Esophagus muscularis mucosa (tissue), 4 donors: ENCODE results near the gene PLCB3. TPM values are rescaled to one million over a fixed set of nuclear protein-coding genes. Genes with fewer than 3 reads are reported as not detected.

Experiments used
- DNase-seq: peaks from one replicate; pipeline ENCODE4 v3.0.0-alpha.2; 2017; ENCODE audit errors: extremely low spot score
- H3K27ac ChIP-seq, 4 donors: fragments of 200-600 bp; sonication (generic); replicated peaks in 1 of 4; 1 replicate in 3 of 4; 2 replicates in 1 of 4; pipeline ENCODE4 v1.5.1; 2016 to 2019; ENCODE audit warnings: mild to moderate bottlenecking in 1 of 4
- H3K27me3 ChIP-seq, 4 donors: fragments of 200-600 bp; sonication (generic); one replicate each; pipeline versions ENCODE4 v1.5.1 to v1.6.0; 2016 to 2019
- H3K36me3 ChIP-seq, 4 donors: fragments of 200-600 bp; sonication (generic); one replicate each; pipeline ENCODE4 v1.5.1; 2016 to 2019
- H3K4me1 ChIP-seq, 4 donors: fragments of 200-600 bp; sonication (generic); one replicate each; pipeline ENCODE4 v1.5.1; 2016 to 2019
- H3K4me3 ChIP-seq, 4 donors: fragments of 200-600 bp; sonication (generic); 1 replicate in 2 of 4; 2 replicates in 2 of 4; pipeline ENCODE4 v1.5.1; 2016 to 2019; ENCODE audit warnings: mild to moderate bottlenecking in 4 of 4, moderate library complexity in 1 of 4
- H3K9me3 ChIP-seq, 4 donors: fragments of 200-600 bp; sonication (generic); 1 replicate in 3 of 4; 2 replicates in 1 of 4; pipeline ENCODE4 v1.5.1; 2016 to 2019
- CTCF ChIP-seq, 3 experiments: fragments of 200-600 bp in 2 of 3; fragments of 450-650 bp in 1 of 3; sonication (generic) in 2 of 3; IDR thresholded peaks; one replicate each; pipeline ENCODE4 v1.5.1; 2017 to 2019; ENCODE audit warnings: antibody characterized with exemption in 3 of 3, mild to moderate bottlenecking in 2 of 3, moderate library complexity in 1 of 3
- EP300 ChIP-seq: sonication (generic); formaldehyde crosslinking; IDR thresholded peaks from one replicate; pipeline ENCODE4 v1.6.1; 2017; ENCODE audit warnings: antibody characterized with exemption
- POLR2A ChIP-seq: fragments of 450-650 bp; IDR thresholded peaks from one replicate; pipeline ENCODE4 v1.6.1; 2017; ENCODE audit warnings: antibody characterized with exemption, moderate library complexity, mild to moderate bottlenecking, low read depth
- POLR2AphosphoS5 ChIP-seq, 2 donors: sonication (generic); formaldehyde crosslinking; IDR thresholded peaks; one replicate each; pipeline ENCODE4 v1.6.1; 2017; ENCODE audit warnings: antibody characterized with exemption in 2 of 2
- WGBS: methylation state at CpG from one replicate; pipeline ENCODE4 v1.1.5; 2018; 5-methylcytosine and 5-hydroxymethylcytosine counted together
- intact Hi-C: fragments of 100-400 bp; cut with DNase I; formaldehyde crosslinking; loops from one replicate; pipeline ENCODE4 v1.15.1; 2023
- total RNA-seq, 4 donors: library from RNA; depleted of rRNA; stranded (reverse); fragments of >200 nt; gene quantifications; one replicate each; pipeline versions ENCODE4 v1.1.0 to v1.2.1, GENCODE V29; 2016

PLCB3 gene
- total RNA-seq, 4 donors from 2014 or later: 18.9 to 36.5 (median 25.3) TPM

- Histone ChIP-seq H3K4me1 (peaks cover 28 to 64% (median 56%) of the 10 kb centered on the region in 4 donors), H3K27me3 (no peaks in the 10 kb centered on the region), H3K9me3 (no peaks in the 10 kb centered on the region), H3K36me3 (peaks cover 17 to 38% (median 22%) of the 10 kb centered on the region in 4 donors), H3K4me3 (peak overlapping the region; percentile 75 to 96 (median 89)), H3K27ac (peak overlapping the region; percentile 89 to 96 (median 93))
- intact Hi-C loops: no loop called here
- DNase-seq: no peak
- 6% methylated on average over 5 of the region's 80 CpGs for WGBS
- TF ChIP-seq EP300 (no peak), CTCF (IDR thresholded peaks at IDR 0.05) (peak in 2 of 3 experiments; percentile 11), POLR2AphosphoS5 (IDR thresholded peaks at IDR 0.05) (peak; percentile 17 to 66), POLR2A (peak; percentile 9)
Observed at GRCh38 chr11:64234647-64235379, 16.5 kb upstream of the PLCB3 start.

- no peak for DNase-seq
- peaks cover 17 to 38% (median 22%) of the 10 kb centered on the region in 4 donors for H3K36me3 ChIP-seq
- TF ChIP-seq EP300 (no peak), CTCF (IDR thresholded peaks at IDR 0.05) (no peak)
- WGBS: 43% methylated on average over 1 of the region's 12 CpGs
- no peaks in the 10 kb centered on the region for H3K9me3 ChIP-seq
- peak overlapping the region; percentile 75 to 96 (median 89) for H3K4me3 ChIP-seq
- H3K27me3 ChIP-seq: no peaks in the 10 kb centered on the region
- peak overlapping the region; percentile 89 to 96 (median 93) for H3K27ac ChIP-seq
- intact Hi-C loops: no loop called here
- H3K4me1 ChIP-seq: peaks cover 33 to 67% (median 60%) of the 10 kb centered on the region in 4 donors
Observed at GRCh38 chr11:64235437-64236161, 15.7 kb upstream of the PLCB3 start.

GRCh38 chr11:64237484-64237951, 13.8 kb upstream of the PLCB3 start:
- TF ChIP-seq POLR2AphosphoS5 (IDR thresholded peaks at IDR 0.05): no peak
- TF ChIP-seq POLR2A: no peak
- TF ChIP-seq CTCF (IDR thresholded peaks at IDR 0.05): no peak
- no peak for TF ChIP-seq EP300
- Histone ChIP-seq H3K4me1 (peaks cover 33 to 57% (median 50%) of the 10 kb centered on the region in 4 donors), H3K27ac (peak overlapping the region in 3 of 4 donors; percentile 19 to 100 (median 37)), H3K36me3 (peaks cover 17 to 38% (median 22%) of the 10 kb centered on the region in 4 donors), H3K9me3 (no peaks in the 10 kb centered on the region), H3K4me3 (no peak overlapping the region), H3K27me3 (no peaks in the 10 kb centered on the region)
- intact Hi-C loops: no loop called here
- no peak for DNase-seq
- 50% methylated on average over 2 of the region's 12 CpGs for WGBS

GRCh38 chr11:64238076-64238475, 13.3 kb upstream of the PLCB3 start:
- Histone ChIP-seq H3K36me3 (peaks cover 17 to 40% (median 24%) of the 10 kb centered on the region in 4 donors), H3K4me1 (peaks cover 39 to 57% (median 50%) of the 10 kb centered on the region in 4 donors), H3K9me3 (no peaks in the 10 kb centered on the region), H3K27me3 (no peaks in the 10 kb centered on the region), H3K27ac (peak overlapping the region in 1 of 4 donors; percentile 100), H3K4me3 (no peak overlapping the region)
- intact Hi-C loops: no loop called here
- no peak for DNase-seq
- TF ChIP-seq POLR2AphosphoS5 (IDR thresholded peaks at IDR 0.05): no peak
- TF ChIP-seq CTCF (IDR thresholded peaks at IDR 0.05): no peak
- TF ChIP-seq EP300: no peak
- no peak for TF ChIP-seq POLR2A
- 83% methylated on average over 7 of the region's 9 CpGs for WGBS
